Subcutaneous adipose tissue (tissue), 4 donors: ENCODE results near the gene CAMSAP1. TPM values are rescaled to one million over a fixed set of nuclear protein-coding genes. Genes with fewer than 3 reads are reported as not detected.

Experiments used
- total RNA-seq, 4 donors: library from RNA; depleted of rRNA; stranded (reverse); fragments of >200 nt; gene quantifications; one replicate each; pipeline ENCODE4 v1.1.0, GENCODE V29; 2016
- TF ChIP-seq, protein P1 (sequence below): fragments of 450-650 bp; IDR thresholded peaks from one replicate; pipeline ENCODE4 v1.5.1; 2016; ENCODE audit warnings: low read depth, mild to moderate bottlenecking, control low read depth, antibody characterized with exemption, moderate library complexity

Gene CAMSAP1
- total RNA-seq, 4 donors from 2014 or later = 23.6 to 35.0 (median 24.1) TPM

GRCh38 chr9:135821116-135821515 is 86.2 kb downstream of the CAMSAP1 start:
- TF ChIP-seq, protein P1, sequence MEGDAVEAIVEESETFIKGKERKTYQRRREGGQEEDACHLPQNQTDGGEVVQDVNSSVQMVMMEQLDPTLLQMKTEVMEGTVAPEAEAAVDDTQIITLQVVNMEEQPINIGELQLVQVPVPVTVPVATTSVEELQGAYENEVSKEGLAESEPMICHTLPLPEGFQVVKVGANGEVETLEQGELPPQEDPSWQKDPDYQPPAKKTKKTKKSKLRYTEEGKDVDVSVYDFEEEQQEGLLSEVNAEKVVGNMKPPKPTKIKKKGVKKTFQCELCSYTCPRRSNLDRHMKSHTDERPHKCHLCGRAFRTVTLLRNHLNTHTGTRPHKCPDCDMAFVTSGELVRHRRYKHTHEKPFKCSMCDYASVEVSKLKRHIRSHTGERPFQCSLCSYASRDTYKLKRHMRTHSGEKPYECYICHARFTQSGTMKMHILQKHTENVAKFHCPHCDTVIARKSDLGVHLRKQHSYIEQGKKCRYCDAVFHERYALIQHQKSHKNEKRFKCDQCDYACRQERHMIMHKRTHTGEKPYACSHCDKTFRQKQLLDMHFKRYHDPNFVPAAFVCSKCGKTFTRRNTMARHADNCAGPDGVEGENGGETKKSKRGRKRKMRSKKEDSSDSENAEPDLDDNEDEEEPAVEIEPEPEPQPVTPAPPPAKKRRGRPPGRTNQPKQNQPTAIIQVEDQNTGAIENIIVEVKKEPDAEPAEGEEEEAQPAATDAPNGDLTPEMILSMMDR = no peak

DNA sequence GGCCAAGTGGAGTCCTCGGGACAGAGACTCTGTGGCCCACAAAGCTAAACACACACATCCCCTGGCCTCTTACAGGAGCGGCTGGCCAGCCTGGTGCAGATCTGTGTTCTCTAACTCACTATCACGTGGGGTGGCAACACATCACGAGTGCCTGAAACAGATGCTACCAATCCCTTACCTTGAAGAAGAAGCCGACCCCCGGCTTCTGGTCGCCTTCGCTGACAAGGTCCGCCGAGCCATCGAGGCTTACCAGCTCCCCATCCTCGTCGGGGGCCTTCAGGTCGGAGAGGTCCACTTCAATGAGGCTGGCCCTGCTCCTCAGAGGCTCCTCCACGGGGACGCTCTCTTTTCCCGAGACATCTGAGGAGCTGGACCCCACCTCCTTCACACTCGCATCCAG is 86.7 kb downstream of the CAMSAP1 start:
- TF ChIP-seq, protein P1 = no peak

- TF ChIP-seq, protein P1 = no peak
Observed at GRCh38 chr9:135819905-135820304, 87.4 kb downstream of the CAMSAP1 start.

DNA sequence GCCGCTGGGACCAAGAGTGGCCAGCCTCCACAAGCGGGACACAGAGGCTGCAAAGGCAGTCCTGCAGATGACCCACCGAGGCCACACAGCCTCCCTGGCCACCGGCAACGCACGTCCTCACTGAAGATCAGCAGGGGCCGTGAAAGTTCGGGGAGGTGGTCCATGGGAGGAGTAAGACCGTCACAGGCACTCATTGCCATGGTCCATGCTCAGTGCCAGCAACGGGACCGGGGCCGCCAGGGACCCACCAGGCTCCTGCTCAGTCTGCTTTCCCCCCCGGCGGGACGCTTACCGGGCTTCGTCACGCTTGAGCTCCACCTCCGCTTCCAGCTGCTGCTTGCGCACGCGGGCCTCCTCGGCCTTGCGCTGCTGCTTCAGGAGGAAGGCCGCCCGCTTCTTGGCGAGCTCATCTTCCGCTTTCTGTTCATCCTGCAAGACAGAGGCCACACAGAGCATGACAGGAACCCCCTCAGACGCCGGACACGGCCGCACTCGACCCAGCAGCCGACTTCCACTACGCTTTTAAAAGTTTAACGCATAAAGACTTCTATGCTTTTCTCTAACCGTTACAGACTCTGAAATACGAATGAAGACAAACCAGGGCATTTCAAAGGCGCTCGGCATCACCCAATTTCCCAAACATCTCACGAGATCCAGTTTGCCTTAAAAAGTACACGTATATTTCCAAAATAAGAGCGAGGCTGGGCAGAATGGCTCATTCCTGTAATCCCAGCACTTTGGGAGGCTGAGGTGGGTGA is 88.4 kb downstream of the CAMSAP1 start:
- TF ChIP-seq, protein P1 = no peak

- TF ChIP-seq, protein P1 = no peak
Observed at GRCh38 chr9:135817951-135818717, 89.2 kb downstream of the CAMSAP1 start.

DNA sequence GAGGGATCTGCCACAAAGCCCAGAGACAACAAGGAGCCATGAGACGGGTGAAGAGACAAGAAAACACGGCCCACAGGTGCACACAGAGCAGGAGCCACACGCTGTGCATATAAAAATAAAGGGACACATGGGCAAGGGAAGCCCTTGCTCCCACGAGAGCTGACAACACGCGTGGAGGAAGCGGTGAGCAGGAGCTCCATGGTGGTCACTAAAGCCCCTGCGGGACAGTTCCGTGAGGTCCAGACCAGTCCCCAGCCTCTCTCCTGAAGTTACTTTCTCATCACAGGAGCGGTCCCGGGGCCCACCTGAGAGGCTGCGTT is 90.7 kb downstream of the CAMSAP1 start:
- TF ChIP-seq, protein P1 = no peak

DNA sequence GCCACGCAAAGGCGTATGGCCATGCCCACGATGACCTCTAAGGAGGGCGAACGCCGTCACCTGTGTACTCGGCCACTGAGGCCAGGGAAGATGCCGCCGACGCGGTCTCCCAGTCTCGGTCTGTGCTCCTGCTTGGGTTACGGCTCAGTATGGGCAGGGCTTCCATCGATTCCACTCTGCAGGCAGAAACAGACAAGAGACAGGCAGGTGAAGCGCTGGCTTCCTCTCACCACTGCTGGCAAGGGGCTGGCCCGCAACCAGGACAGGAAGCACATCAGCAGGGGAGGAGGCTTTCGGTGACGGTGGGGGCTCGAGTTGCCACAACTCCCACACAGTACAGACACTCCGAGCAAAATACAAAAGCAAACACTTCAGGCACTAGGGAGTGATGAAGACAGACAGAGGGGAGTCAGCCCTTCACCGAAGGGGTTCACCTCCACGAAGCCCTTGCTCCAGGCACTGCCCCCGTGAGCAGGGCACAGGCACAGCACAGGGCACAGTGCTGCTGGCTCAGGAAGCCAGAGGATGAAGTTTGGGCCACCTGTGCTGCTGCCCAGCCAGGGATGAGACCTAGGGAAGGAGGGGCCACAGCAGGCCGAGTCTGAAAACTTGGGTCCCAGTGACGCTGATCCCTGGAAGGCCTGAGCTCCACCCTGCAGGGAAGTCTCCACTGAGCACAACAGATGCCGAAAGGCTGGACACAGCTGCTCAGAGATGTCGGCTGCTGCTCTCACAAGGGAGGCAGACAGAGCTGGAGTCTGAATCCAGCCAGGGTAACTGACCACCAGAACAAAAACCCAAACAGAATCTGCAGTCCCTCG is 91.3 kb downstream of the CAMSAP1 start:
- TF ChIP-seq, protein P1 = no peak
